DMS114 treated with DMSO at 0.1 percent for 48 hours (cell line): Measurements from ENCODE around the gene MTA1.

Source experiments
- DNase-seq: peaks from one replicate; lab custom pipeline; 2025; ENCODE audit not compliant: unreplicated experiment; lab: John Stamatoyannopoulos, UW

Gene MTA1

DNA sequence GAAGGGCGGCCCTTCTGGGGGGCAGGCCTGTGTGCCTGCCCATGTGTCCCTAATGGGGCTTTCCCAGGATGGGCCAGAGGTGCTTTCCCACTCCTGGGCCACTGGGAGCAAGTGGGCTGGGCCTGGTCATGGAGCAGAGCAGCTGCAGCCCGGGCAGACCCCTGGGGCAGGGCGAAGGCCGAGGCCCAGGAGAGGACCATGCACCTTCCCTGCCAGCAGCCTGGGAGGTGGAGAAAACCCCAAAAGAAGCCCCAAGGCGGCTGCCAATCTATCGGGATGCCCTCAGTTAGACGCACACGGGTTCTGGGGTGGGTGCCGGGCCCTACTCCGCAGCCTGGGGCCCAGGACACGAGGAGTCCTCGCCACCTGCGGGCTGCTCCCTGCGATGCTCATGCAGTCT is 38.9 kb downstream of the MTA1 start:
- no peak for DNase-seq

DNA sequence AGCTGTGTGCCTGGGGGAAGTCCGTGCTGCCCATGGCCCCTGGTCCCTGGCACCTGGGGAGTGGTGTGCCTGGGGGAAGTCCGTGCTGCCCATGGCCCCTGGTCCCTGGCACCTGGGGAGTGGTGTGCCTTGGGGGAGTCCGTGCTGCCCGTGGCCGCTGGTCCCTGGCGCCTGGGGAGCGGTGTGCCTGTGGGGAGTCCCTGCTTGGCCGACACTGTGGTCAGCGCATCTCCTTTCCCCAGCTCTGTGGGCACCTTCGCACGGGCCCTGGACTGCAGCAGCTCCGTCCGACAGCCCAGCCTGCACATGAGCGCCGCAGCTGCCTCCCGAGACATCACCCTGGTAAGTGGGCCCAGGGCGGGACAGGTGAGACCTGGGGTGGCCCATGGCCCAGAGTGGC is 40.5 kb downstream of the MTA1 start:
- no peak for DNase-seq

DNA sequence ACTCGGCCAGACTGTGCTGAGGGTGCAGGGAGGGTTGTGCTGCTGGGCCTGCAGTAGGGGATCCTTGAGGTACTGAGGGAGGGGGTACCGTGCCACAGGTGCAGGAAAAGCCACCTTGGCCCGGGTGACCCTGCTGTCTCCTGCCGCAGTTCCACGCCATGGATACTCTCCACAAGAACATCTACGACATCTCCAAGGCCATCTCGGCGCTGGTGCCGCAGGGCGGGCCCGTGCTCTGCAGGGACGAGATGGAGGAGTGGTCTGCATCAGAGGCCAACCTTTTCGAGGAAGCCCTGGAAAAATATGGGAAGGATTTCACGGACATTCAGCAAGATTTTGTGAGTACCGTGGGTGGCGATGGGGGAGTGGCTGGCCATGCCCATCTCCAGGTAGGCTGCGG is 41.0 kb downstream of the MTA1 start:
- no peak for DNase-seq

DNA sequence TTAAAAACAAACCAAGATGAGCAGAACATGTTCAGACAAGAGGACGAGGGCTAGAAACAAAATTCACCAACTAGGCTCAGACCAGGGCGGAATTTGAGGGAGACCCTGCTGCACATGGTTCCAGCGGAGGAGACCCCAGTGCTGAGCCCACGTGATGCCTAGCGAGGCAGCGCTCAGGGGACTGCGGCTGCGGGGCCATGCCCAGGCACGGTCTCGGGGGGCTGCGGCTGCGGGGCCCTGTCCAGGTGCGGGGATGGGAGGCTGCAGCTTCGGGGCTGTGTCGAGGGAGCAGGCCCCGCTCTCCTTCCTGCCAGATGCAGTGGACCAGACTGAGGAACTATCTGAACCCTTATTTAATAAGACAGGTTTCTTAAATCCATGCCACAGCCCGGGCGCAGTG is 42.3 kb downstream of the MTA1 start:
- DNase-seq = no peak

DNA sequence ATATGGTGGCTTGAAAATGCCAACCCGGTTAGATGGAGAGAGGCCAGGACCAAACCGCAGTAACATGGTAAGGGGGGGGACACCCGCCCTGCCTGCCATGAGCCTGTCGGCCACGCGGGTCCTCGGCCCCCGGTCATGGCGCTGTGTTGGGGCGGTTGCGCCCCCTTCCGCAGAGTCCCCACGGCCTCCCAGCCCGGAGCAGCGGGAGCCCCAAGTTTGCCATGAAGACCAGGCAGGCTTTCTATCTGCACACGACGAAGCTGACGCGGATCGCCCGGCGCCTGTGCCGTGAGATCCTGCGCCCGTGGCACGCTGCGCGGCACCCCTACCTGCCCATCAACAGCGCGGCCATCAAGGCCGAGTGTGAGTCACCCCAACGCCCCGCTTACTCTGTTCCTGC is 44.9 kb downstream of the MTA1 start:
- DNase-seq = no peak

DNA sequence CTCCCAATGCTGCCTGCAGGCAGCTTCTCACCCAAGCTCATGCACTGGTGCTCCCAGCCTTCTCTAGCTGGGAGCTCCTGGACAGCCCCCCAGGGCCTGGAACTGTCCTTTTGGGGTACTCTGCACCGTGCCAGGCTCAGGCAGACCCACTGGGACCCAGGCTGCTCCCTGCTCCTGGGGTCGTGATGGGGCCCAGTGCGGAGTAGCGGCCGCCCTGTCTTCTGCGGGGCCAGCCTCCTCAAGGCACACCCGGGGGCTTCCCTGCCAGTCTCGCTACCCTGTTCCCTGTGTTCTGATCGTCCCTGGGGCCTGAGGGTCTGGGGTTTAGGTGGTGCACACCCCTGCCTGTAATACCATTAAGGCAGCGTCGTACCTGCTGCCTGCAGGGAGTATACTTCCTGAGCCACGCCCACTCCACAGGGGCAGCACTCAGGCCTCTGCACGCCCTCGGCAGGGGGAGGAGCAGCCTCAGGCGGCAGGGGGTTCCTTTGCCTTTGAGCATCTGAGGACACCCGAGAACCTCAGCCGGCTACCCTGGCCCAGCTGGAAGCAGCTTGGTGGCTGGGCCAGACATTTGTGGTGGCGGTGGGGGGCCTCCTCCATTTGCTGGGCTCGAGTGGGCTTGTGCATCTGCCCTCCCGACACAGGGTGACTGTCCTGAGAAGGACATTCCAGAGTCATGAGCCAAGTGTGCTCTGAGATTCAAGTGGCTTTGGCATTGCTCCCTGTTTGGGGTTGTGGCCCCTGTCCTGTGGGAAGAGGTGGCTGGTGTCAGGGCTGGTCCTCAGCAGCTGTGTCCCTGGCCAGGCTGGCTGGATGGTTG is 45.8 kb downstream of the MTA1 start:
- DNase-seq = no peak

DNA sequence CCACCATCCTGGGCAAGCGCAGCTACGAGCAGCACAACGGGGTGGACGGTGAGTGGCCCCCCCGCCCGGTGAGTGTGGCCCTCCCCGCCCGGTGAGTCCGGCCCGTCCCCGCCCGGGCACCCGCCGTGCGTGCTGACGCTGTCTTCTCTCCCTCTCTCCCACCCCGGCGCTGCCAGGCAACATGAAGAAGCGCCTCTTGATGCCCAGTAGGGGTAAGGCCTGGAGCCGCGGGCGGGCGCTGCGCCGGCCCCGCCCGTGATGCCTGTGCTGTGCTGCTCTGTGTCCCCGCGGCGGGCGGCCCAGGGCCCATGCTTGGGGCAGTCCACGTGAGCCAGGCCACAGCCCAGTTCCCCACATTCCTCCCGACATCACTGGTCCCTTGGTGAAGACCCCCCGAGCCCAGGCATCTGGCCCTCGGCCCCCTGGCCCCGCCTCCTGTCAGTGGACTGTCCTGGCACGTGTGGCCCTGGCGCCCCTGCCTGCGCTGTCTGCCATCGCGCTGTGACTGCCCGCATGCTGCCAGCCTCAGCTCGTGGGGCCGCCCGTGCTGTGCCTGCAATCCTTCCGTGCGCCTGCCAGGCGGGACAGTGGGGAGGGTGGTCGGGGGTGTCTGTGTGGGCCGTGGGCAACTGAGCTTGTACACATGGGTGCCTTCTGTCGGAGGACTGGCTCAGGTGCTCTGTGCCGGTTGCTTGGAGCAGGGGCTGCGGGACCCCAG is 47.1 kb downstream of the MTA1 start:
- no peak for DNase-seq

DNA sequence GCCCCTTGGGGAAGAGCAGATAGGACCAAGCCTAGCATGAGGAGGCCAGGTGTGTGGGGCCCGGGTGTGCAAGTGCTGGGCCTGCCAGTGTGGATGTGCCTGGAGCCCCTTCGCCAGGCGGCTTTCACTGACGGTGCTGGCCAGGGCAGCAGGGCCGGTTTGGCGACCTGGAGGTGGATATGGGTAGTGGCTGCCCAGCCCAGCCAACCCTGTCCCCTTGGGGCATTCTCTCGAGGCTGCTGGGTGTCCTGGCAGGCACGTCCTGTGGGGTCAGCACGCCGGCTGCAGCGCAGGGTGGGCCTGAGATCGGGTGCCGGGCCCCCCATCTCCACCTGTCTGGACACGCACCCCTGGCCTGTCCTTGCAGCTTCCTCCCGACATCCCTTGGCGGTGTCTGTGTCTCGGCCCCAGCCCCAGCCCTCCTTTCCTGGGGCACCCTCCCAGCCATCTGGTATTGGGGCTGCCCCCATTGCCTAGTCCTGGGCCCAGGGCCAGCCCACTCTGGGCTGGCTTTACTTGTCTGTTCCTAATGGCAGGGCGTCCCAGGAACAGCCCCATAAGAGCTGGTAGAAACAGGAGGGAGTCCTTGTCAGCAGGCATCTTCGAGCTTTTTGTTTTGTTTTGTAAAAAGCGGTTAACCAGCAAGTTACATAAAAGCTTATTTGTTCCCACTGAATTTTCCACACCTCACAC is 47.8 kb downstream of the MTA1 start:
- DNase-seq = no peak

DNA sequence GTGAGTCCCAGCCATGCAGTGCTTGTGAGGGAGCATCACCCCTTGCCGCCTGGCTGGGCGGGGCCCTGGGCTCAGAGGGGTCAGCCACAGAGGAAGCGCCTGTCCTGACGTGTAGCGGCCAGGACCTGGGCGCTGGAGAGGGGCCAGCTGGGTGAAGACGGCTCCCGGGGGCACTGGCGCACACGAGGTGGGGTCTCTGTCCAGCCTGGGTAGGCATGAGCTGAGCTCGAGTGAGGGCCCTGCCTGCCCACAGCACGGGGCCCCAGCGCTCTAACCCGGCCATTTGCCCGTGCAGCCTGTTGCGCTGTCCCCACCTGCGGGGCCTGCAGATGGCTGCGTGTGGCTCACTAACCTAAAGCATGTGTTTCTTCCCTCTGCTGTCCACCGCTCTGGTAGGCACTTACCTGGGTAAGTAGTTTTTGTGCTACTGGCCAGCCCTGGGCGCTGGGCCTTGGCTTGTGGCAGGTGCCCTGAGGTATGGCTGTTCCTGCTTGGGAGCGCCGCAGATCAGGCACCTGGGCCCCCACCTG is 48.4 kb downstream of the MTA1 start:
- DNase-seq = no peak

DNA sequence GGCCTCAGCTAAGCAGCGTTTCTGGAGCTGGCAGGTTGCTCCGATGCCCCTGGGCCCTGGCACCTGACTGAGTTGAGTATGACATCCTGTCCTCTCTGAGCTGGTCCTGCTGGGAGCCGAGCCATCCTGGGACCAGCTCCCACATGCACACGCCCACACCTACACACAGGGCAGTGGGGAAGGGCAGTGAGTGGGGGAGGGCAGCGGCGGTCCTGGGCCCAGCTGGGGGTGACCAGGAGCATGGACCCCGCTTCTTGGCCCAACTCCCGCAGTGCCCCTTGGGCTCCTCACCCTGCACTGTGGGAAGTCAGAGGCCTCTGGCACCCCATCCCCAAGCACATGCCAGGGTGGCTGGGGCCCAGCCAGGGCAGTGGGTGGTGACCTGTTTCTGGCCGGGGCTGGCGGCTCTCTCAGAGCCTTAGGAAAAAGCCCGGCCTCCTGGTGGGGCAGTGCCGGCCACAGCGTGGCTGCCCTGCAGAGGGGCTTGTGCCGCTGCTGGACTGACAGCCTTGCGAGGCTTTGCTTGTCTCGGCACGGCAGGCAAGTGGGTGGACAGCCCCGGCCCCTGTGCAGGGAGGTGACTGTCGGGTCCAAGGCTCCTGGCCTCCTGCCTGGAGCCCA is 49.1 kb downstream of the MTA1 start:
- no peak for DNase-seq

DNA sequence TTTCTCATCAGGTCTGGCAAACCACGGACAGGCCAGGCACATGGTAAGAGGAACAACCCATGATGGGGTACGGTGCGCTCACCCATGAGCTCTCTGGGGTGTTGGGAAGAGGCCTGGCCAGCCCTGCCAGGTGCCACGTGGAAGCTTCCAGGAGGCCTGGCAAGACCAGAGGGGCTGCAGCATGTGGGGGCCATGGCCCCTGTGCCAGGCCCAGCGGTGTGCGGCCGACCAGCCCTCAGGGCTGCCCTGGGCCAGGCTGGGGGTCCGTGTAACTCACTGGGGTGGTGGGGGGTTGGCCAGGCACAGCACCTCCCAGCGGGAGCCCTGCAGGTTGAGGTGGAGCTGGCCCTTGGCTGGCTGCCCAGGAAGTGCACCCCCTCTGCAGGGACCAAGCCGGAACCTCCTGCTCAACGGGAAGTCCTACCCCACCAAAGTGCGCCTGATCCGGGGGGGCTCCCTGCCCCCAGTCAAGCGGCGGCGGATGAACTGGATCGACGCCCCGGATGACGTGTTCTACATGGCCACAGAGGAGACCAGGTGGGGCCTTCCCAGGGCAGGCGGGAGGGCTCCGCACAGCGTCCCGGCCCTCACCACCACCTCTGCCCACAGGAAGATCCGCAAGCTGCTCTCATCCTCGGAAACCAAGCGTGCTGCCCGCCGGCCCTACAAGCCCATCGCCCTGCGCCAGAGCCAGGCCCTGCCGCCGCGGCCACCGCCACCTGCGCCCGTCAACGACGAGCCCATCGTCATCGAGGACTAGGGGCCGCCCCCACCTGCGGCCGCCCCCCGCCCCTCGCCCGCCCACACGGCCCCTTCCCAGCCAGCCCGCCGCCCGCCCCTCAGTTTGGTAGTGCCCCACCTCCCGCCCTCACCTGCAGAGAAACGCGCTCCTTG is 50.1 kb downstream of the MTA1 start:
- no peak for DNase-seq

DNA sequence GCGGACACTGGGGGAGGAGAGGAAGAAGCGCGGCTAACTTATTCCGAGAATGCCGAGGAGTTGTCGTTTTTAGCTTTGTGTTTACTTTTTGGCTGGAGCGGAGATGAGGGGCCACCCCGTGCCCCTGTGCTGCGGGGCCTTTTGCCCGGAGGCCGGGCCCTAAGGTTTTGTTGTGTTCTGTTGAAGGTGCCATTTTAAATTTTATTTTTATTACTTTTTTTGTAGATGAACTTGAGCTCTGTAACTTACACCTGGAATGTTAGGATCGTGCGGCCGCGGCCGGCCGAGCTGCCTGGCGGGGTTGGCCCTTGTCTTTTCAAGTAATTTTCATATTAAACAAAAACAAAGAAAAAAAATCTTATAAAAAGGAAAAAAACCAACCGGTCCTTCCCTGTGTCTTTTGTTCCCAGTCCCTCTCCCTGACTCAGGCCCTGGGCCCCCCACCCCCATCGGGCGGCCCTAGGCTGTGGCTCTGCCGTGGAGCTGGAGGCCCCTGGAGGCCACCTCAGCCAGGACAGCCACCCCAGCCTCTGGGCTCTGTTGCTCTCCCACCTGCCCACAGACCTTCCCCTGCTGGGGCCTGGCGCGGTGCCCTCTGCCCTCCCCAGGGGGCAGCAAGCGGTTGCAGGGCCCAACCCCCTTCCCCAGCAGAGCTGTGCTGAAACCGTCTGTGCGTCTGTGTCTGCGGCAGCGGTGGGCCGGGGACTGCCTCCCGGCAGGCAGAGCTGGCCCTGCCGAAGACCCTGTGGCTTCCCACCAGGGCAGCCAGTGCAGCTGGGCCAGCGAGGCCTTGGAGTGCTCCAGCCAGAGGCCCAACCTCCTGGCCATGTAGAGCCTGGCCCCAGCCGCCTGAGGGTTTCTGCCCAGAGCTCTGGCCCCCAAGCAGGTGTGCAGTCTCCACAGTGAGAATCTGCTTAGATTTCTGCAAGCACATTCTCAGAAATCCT is 51.0 kb downstream of the MTA1 start:
- DNase-seq = no peak

DNA sequence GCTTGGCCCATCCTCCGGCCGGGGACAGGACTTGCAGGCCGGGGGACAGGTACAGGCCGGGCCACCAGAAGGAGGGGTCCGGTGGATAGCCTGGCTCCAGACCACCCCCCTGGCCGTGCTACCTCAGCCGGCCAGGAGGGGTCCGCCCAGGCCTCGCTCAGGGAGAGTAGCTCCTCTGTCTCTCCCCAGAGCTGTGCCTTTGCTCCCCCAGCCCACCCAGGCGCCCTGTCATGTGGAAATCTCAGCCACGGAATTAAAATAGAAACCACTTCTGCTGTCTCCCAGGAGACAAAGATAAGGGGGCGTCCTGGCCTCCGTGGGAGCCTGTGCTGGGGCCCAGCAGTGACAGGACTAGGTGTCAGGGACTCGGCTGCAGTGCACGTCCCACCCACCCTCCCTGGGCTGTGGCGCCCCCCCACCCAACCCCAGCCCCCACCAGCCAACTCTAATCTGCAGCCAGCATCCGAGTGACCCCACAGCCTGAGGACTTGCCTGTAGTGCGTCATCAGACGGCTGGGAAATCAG is 51.7 kb downstream of the MTA1 start:
- DNase-seq = no peak

DNA sequence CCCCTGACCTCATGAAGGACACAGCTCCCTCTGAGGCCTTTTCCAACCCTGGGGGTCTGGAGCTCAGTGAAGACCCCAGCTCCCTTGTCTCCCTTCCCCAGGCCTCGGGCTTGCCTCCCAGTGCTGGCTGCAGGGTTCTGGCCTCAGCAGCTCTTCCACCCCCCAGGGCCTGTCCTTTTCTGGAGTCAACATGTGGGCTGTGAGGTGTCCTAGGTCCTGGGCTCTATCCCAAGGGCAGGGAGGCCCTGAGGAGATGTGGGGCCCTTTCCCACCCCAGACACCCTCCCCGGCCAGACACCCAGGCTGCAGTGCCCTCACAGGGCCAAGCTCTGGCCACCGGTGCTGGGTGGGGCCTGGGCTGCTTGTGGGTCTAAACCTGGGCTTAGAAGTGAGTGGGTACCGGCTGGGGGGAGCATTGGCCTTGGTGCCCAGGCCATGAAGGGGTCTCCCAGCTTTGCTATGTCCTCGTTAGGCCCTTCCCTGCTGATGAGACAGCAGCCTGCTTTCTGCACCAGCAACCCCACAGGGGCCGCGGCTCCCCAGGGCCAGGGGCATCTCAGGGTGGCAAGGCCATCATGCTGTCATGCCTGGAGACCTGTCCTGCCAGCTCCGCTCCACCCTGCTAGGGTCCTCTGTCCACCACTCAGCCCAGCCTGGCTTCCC is 52.3 kb downstream of the MTA1 start:
- no peak for DNase-seq

DNA sequence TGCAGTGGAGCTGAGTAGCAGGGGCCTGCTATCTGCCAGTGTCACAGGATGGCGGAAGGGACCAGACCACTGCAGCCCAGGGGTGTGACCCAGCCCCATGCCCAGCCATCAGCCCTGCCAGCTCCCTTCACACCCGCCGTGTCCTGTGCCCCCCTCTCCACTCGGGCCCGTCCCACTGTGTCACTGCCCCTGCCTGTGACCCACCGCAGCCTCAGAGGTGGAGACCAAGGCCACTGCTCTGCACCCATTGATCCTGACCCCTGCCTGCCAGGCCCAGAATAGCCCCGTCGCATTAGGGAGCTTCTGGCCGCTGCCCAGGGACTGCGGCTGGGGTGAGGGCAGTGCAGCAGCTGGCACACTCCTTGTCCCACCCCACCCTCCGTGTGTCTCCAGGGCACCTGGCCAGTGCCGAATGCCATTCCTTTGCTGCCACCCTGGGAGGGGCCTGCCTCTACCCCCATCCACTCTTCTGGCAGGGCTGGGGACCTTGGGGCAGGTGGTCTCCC is 52.9 kb downstream of the MTA1 start:
- DNase-seq = no peak

DNA sequence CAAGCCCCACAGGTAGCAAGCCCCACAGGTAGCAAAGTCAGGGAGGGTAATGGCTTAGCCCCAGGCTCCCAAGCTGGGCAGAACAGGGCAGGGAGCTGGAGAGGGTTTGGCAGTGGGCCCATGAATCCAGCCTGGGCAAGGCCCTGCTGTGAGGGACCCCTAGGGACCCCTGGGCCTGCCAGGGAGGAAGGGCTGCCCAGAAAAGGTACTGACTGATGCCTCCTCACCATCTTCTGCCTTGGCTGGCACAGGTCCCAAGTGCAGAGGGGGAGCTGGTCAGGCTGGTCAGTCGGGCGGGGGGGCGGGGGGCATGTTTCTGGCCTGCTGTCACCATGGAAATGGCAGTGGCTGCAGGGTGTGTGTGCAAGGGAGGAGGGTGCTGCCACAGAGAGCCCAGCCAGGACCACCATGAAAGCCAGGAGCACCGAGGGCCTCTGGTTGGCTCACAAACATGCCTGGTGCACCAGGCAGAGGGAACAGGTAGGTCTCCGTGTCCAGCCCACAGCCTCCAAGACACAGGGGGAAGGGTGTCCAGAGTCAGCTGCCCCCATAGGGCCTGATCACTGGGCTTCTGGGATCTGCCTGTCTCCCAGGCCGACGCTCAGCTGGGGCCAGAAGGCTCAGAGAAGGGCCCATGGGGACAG is 53.5 kb downstream of the MTA1 start:
- no peak for DNase-seq

DNA sequence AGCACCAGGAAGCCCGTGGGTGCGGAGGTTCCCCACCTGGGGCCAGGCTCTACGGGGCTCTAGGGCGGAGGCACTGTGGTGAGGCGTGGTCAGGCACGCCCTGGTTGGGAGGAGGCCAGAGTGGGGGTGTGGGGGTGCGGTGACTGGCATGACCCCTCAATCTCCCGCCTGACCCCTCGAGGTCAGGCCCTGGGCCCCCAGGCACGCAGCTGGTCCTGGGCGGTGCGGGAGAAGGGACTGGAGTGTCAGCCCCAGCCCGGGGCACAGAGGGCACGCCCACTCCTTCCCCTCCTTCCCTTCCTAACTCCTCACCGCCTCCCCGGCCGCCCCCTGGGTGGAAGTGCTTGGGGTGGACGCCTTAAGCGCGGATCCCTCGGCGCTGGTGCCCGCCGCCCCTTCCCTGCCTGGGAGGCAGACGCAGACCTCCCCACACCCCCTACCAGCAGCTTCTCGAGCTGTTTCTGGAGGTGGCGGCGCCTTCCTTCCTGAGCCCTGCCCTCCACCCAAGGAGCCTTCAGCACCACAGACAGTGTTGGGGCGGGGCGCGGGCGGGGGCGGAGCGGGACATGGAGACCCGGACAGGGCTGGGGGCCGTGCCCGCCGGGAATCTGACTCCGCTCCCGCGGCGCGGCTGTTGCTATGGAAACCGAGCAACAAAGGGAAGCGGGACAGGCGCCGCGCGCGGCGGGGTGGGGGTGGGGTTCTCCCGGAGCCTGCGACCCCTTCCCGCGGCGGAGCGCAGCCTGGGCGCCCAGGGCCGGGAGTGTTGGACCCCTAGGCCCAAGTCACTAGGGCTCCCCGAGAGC is 54.3 kb downstream of the MTA1 start:
- DNase-seq = peak; percentile 34
